ENCODE results near the gene ANKRD6.

The ANKRD6 gene

GRCh38 chr6:89501222-89501621, 68.3 kb downstream of the ANKRD6 start:
- in situ Hi-C loops (cut with HindIII; ENCODE audit: low sequenced_read_pairs): no loop called here

GRCh38 chr6:89501753-89502152, 68.8 kb downstream of the ANKRD6 start:
- in situ Hi-C loops (cut with HindIII; ENCODE audit: low sequenced_read_pairs): no loop called here
- TF ChIP-seq CTCF (IDR thresholded peaks at IDR 0.05; ENCODE audit: low read depth, low read length): no peak
- no peak for DNase-seq (ENCODE audit: low read depth, low spot score)

More at GRCh38 chr6:89501222-89501621, 68.3 kb downstream of the ANKRD6 start:
- no peak overlapping the region for H3K4me3 ChIP-seq (ENCODE audit: low read depth, low read length)
- DNase-seq (ENCODE audit: low read depth, low spot score): no peak
- TF ChIP-seq CTCF (IDR thresholded peaks at IDR 0.05; ENCODE audit: low read depth, low read length): no peak

GRCh38 chr6:89503641-89504040, 70.7 kb downstream of the ANKRD6 start:
- no peak overlapping the region for H3K4me3 ChIP-seq (ENCODE audit: low read depth, low read length)
- DNase-seq (ENCODE audit: low read depth, low spot score): no peak
- TF ChIP-seq CTCF (IDR thresholded peaks at IDR 0.05; ENCODE audit: low read depth, low read length): no peak
- in situ Hi-C loops (cut with HindIII; ENCODE audit: low sequenced_read_pairs): no loop called here

More at GRCh38 chr6:89501753-89502152, 68.8 kb downstream of the ANKRD6 start:
- H3K4me3 ChIP-seq (ENCODE audit: low read depth, low read length): no peak overlapping the region

- TF ChIP-seq CTCF (IDR thresholded peaks at IDR 0.05; ENCODE audit: low read depth, low read length): no peak
- in situ Hi-C loops (cut with HindIII; ENCODE audit: low sequenced_read_pairs): no loop called here
- DNase-seq (ENCODE audit: low read depth, low spot score): no peak
- no peak overlapping the region for H3K4me3 ChIP-seq (ENCODE audit: low read depth, low read length)
These were observed 72.9 kb downstream of the ANKRD6 start for GRCh38 chr6:89505847-89506246.

- no peak for DNase-seq (ENCODE audit: low read depth, low spot score)
- TF ChIP-seq CTCF (IDR thresholded peaks at IDR 0.05; ENCODE audit: low read depth, low read length): no peak
- in situ Hi-C loops (cut with HindIII; ENCODE audit: low sequenced_read_pairs): no loop called here
- no peak overlapping the region for H3K4me3 ChIP-seq (ENCODE audit: low read depth, low read length)
These were observed 74.0 kb downstream of the ANKRD6 start for GRCh38 chr6:89506716-89507617.

- TF ChIP-seq CTCF (IDR thresholded peaks at IDR 0.05; ENCODE audit: low read depth, low read length): no peak
- DNase-seq (ENCODE audit: low read depth, low spot score): no peak
- no peak overlapping the region for H3K4me3 ChIP-seq (ENCODE audit: low read depth, low read length)
- in situ Hi-C loops (cut with HindIII; ENCODE audit: low sequenced_read_pairs): no loop called here
These were observed 76.0 kb downstream of the ANKRD6 start for GRCh38 chr6:89508755-89509563.

Measured in astrocyte of the spinal cord (primary cell).